RWPE2 (cell line): Measurements from ENCODE around the gene OXSR1.

Source experiments
- ATAC-seq: fragments of 200-7000 bp; cut with Tn5 transposase; 3 replicates; pipeline ENCODE4 v1.9.1; 2021; ENCODE audit warnings: low read depth
- DNase-seq: peaks from one replicate; pipeline ENCODE4 v3.0.0-alpha.2; 2020; ENCODE audit warnings: low spot score
- H3K27ac ChIP-seq: fragments of 450-650 bp; 2 replicates; pipeline ENCODE4 v1.5.1; 2017; ENCODE audit warnings: mild to moderate bottlenecking; ENCODE audit not compliant: poor library complexity, severe bottlenecking
- H3K27me3 ChIP-seq: fragments of 250-450 bp; sonication (Bioruptor Pico); 2 replicates; pipeline ENCODE4 v1.5.1; 2021; ENCODE audit warnings: mild to moderate bottlenecking, moderate library complexity; ENCODE audit not compliant: insufficient read depth, poor library complexity, severe bottlenecking
- H3K36me3 ChIP-seq: fragments of 250-450 bp; sonication (Bioruptor Pico); 2 replicates; pipeline ENCODE4 v1.5.1; 2020; ENCODE audit warnings: low read depth, mild to moderate bottlenecking, moderate library complexity
- H3K4me1 ChIP-seq: fragments of 250-450 bp; sonication (Bioruptor Pico); 2 replicates; pipeline ENCODE4 v1.5.1; 2021; ENCODE audit warnings: mild to moderate bottlenecking, moderate library complexity; ENCODE audit not compliant: insufficient read depth, poor library complexity, severe bottlenecking
- H3K4me3 ChIP-seq: fragments of 250-450 bp; sonication (Bioruptor Pico); 2 replicates; pipeline ENCODE4 v1.5.1; 2021; ENCODE audit warnings: mild to moderate bottlenecking, moderate library complexity; ENCODE audit not compliant: severe bottlenecking
- H3K9me3 ChIP-seq: fragments of 250-450 bp; sonication (Bioruptor Pico); 2 replicates; pipeline ENCODE4 v1.5.1; 2021; ENCODE audit warnings: mild to moderate bottlenecking, moderate library complexity; ENCODE audit not compliant: severe bottlenecking
- TF ChIP-seq, protein P1 (sequence below): fragments of 450-650 bp; IDR thresholded peaks from one replicate; pipeline ENCODE4 v1.5.1; 2017; ENCODE audit warnings: mild to moderate bottlenecking, moderate library complexity; ENCODE audit not compliant: poor library complexity, severe bottlenecking

The OXSR1 gene

DNA sequence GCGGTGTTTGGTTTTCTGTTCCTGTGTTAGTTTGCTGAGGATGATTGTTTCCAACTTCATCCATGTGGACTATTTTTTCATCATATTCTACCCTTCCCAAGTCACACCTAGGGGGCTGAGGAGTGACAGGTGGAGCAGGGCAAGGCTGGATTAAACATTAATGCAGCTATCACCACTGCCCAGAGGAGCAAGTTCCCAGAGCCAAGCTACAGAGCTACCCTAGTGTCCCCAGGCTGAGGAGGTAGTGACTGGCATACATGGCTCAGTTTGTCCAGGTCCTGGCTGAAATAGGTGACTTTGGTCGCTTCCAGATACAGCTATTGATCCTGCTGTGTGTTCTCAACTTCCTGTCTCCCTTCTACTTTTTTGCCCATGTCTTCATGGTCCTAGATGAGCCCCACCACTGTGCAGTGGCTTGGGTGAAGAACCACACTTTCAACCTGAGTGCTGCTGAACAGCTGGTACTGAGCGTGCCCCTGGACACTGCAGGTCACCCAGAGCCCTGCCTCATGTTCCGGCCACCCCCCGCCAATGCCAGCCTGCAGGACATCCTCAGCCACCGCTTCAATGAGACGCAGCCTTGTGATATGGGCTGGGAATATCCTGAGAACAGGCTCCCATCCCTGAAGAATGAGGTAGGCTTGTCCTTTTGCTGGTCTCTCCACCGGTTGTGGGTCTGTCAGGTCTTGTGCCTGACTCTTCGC lies 100.4 kb downstream of the OXSR1 start, which contains the start of gene SLC22A13:
Gene SLC22A13, plus strand, starts transcription at position 209 of the 704 bp plus-strand sequence. Its CDS starts 49 bp downstream, at position 258.
- H3K4me3 ChIP-seq = no peak within 1 kb of the TSS
- H3K27me3 ChIP-seq = no peaks in the 10 kb centered on the region
- H3K9me3 ChIP-seq = no peaks in the 10 kb centered on the region
- H3K36me3 ChIP-seq = peaks cover under 1% of the 10 kb centered on the region; the same call in 1 of the 2 replicates
- TF ChIP-seq, protein P1, sequence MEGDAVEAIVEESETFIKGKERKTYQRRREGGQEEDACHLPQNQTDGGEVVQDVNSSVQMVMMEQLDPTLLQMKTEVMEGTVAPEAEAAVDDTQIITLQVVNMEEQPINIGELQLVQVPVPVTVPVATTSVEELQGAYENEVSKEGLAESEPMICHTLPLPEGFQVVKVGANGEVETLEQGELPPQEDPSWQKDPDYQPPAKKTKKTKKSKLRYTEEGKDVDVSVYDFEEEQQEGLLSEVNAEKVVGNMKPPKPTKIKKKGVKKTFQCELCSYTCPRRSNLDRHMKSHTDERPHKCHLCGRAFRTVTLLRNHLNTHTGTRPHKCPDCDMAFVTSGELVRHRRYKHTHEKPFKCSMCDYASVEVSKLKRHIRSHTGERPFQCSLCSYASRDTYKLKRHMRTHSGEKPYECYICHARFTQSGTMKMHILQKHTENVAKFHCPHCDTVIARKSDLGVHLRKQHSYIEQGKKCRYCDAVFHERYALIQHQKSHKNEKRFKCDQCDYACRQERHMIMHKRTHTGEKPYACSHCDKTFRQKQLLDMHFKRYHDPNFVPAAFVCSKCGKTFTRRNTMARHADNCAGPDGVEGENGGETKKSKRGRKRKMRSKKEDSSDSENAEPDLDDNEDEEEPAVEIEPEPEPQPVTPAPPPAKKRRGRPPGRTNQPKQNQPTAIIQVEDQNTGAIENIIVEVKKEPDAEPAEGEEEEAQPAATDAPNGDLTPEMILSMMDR = no peak
- ATAC-seq = no peak
- no peak within 1 kb of the TSS for H3K27ac ChIP-seq
- H3K4me1 ChIP-seq = no peaks in the 10 kb centered on the region
- DNase-seq = no peak

DNA sequence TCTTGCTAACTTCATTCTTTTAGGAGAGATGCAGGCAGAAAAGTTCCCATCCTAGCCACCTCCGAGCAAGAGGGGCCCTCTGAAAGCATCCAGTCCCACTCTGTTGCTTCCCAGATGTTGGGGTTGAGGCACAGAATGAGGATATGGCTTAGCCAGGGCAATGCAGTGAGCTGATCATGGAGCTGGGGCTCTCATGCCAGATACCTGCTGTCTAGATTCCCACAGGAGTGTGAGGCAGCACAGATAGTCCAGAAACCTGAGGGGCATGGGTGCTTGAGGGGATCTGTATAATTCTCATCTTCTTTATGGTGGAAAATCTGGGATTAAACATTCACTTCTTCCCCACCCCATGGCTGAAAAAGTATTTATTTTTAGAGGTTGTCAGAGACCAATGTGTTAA lies 101.5 kb downstream of the OXSR1 start:
- no peaks in the 10 kb centered on the region for H3K4me1 ChIP-seq
- no peak for DNase-seq
- H3K27me3 ChIP-seq = no peaks in the 10 kb centered on the region
- ATAC-seq = no peak
- no peaks in the 10 kb centered on the region for H3K9me3 ChIP-seq
- no peak overlapping the region for H3K4me3 ChIP-seq
- H3K27ac ChIP-seq = no peak overlapping the region
- TF ChIP-seq, protein P1 = no peak
- no peaks in the 10 kb centered on the region for H3K36me3 ChIP-seq

DNA sequence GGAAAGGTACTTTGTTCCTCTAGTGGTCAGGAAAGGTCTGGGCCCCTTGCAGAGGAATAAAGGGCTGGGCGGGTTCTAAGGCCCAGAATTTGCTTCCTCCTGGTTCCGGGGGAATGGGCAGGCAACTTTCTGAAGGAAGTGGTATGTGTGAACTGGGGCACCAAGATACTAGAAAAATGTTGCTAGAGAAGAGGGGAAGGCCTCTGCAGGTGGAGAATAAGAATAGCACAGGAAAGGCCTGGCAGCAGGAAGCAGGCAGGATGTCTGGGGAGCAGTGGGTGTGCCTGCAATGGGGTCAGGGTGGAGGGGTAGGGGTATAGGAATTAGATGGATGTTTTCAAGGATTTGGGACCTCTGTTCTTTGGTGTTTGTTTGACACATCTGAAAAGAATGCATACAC lies 102.3 kb downstream of the OXSR1 start:
- no peaks in the 10 kb centered on the region for H3K36me3 ChIP-seq
- no peak for ATAC-seq
- TF ChIP-seq, protein P1 = no peak
- H3K27me3 ChIP-seq = no peaks in the 10 kb centered on the region
- H3K27ac ChIP-seq = no peak overlapping the region
- H3K9me3 ChIP-seq = no peaks in the 10 kb centered on the region
- no peak for DNase-seq
- no peak overlapping the region for H3K4me3 ChIP-seq
- H3K4me1 ChIP-seq = no peaks in the 10 kb centered on the region

DNA sequence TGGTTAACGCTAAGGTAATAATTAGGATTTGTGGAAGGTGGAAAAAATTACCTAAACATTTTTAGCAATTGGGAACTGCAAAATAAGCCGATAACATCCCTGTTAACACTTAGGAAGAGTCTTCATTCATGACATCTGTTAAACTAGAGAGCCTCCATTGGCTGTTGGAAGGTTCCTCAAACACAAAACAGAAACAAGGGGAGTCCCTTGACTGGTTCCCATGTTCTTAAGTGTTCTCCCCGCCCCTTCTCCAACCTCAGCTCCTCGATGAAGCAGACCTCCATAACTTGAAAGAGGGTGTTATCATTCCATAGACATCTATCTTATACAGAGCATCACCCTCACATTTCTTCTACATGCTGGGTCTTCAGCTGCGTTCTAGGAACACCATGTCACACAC lies 102.8 kb downstream of the OXSR1 start:
- no peak for ATAC-seq
- Histone ChIP-seq H3K27ac (no peak overlapping the region), H3K4me1 (no peaks in the 10 kb centered on the region), H3K27me3 (no peaks in the 10 kb centered on the region), H3K4me3 (no peak overlapping the region), H3K9me3 (no peaks in the 10 kb centered on the region), H3K36me3 (no peaks in the 10 kb centered on the region)
- no peak for DNase-seq
- TF ChIP-seq, protein P1 = no peak

DNA sequence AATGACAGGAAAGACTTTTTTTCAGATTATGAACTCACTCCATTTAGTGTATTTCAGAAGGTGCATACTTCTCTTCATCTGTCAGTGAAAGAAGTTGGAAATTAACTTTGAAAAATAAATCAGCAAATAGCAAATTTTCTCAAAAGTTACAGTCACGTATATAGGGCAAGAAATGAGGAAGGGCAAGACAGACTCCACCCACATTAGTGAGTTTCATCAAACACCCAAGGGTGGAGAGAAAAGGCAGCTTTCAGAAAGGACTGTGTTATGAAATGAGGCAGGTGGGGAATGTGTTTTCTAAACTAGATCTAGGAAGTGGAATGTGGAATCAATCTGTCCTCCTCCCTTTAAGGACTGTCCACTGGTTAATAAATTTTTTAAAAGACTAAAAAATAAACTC lies 103.2 kb downstream of the OXSR1 start:
- Histone ChIP-seq H3K36me3 (no peaks in the 10 kb centered on the region), H3K4me3 (no peak overlapping the region), H3K27ac (no peak overlapping the region), H3K27me3 (no peaks in the 10 kb centered on the region), H3K4me1 (no peaks in the 10 kb centered on the region), H3K9me3 (no peaks in the 10 kb centered on the region)
- TF ChIP-seq, protein P1 = no peak
- ATAC-seq = no peak
- no peak for DNase-seq
